Dedifferentiated amniotic fluid mesenchymal stem cell (primary cell): ENCODE results near the gene EIF2S3.
A peak's percentile ranks its signal among the peaks of the same experiment; 100 is the strongest.
"Not testable (repeated sequence)": the region's sequence is repeated elsewhere in the genome, so short reads cannot be mapped to it uniquely, and the experiment has no call there.

Source experiments
- DNase-seq: peaks from one replicate; pipeline ENCODE4 v3.0.0-alpha.2; 2016; ENCODE audit errors: extremely low spot score

Gene EIF2S3

GRCh38 chrX:24054182-24055042, at the start of gene EIF2S3:
EIF2S3 (plus strand) TSS chrX:24054956; CDS start chrX:24054969, 13 bp downstream.
- peak; percentile 97 for DNase-seq

- DNase-seq = no peak
Observed at GRCh38 chrX:24005028-24005427, 49.7 kb upstream of the EIF2S3 start.

GRCh38 chrX:24005867-24006266, 48.9 kb upstream of the EIF2S3 start:
- DNase-seq = no peak

DNA sequence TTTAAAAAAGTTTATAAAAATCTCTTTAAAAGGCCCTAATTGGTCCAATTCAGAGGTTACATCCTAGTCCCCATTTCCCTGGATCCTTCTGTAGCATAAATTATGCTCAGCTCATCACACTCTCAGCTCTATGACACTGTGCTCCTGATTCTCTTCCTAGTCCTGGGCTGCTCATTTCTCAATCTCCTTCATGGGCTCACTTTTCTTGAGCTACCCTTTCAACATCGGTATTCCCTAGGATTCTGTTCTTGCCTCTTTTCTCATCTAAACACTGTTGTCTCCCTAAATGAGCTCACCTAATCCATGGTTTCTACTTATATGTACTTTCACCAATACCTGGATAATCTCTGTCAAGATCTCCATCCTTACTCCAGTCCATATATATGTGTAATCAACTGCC, 42.5 kb upstream of the EIF2S3 start:
- no peak for DNase-seq

- no peak for DNase-seq
Observed at GRCh38 chrX:24014388-24015018, 40.3 kb upstream of the EIF2S3 start.

- no peak for DNase-seq
Observed at GRCh38 chrX:24017674-24018073, 37.1 kb upstream of the EIF2S3 start.

DNA sequence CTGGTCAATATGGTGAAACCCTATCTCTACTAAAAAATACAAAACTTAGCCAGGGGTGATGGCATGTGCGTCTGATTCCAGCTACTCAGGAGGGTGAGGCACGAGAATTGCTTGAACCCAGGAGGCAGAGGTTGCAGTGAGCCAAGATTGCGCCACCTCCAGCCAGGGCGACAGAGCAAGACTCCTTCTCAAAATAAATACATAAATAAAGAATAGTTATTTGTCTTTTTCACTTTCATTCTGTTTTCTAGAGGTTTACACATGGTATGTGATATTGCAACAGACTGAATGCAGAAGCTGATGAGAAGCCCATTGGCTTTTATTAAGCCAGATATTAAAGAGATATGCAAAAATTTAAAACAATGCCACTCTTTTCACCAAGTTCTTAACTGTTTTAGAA, 35.9 kb upstream of the EIF2S3 start:
- no peak for DNase-seq

GRCh38 chrX:24019448-24019847, 35.3 kb upstream of the EIF2S3 start:
- no peak for DNase-seq

- DNase-seq = no peak
Observed at GRCh38 chrX:24020306-24020876, 34.4 kb upstream of the EIF2S3 start.

- DNase-seq = no peak
Observed at GRCh38 chrX:24023544-24023943, 31.2 kb upstream of the EIF2S3 start.

- no peak for DNase-seq
Observed at GRCh38 chrX:24023972-24024669, 30.6 kb upstream of the EIF2S3 start.

- peak; percentile 74 for DNase-seq
Observed at GRCh38 chrX:24024819-24025740, 29.7 kb upstream of the EIF2S3 start.

DNA sequence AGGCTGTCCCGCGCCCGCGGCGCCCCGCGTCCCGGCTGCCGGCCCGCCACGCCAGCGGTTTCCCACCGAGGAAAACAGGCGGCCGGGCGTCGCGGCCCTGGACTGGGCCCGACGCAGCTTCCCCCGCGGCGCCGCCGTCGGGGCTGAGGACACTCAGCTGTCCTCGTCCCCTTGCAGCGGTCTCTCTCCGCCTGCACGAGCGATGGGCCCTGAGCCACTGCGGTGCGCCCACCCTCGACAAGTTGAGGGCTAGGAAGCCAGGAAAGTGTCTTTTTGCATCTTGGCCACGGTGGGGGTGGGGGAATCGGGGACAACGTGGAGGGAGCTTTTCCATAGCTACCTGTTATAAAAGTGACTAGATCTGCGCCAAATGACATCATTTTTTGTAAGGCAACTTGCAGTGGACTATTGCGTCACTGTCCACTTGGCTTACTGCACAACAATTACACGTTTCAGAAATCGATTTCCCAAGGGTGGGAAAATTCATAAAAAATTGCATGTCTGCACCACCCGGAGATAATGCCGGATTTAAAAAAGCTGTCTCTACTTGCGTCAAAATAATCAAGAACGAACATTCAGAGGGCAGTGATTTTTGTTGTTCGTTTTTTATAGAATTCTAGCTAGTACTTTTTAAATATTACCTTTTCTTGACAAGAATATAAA, 28.9 kb upstream of the EIF2S3 start:
- peak; percentile 38 for DNase-seq

- DNase-seq = no peak
Observed at GRCh38 chrX:24026432-24026831, 28.3 kb upstream of the EIF2S3 start.

- no peak for DNase-seq
Observed at GRCh38 chrX:24027086-24027485, 27.7 kb upstream of the EIF2S3 start, which contains the start of gene KLHL15. KLHL15 (minus strand) TSS chrX:24027186; CDS start chrX:24006693, 20,493 bp downstream.

GRCh38 chrX:24027985-24028384, 26.8 kb upstream of the EIF2S3 start:
- DNase-seq = no peak

DNA sequence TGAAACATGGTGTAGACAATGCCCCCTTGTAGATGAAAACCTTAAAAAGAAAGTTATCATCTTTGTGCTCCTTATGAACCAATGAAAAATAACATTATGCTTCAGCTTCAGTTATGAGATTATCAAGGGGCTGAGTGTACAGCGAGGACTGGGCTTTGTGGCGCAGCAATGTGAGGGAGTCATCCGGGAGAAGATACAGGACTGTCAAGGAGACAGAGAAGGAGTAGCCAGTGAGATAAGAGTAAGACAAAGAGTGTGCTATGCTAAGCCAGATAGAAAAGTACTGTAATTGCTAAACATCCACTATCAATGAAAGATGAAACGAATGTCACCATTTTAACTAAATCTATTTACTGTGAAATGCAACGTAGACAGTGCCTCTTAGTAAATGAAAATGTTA, 24.2 kb upstream of the EIF2S3 start:
- DNase-seq = no peak

- DNase-seq = no peak
Observed at GRCh38 chrX:24034485-24034884, 20.3 kb upstream of the EIF2S3 start.

DNA sequence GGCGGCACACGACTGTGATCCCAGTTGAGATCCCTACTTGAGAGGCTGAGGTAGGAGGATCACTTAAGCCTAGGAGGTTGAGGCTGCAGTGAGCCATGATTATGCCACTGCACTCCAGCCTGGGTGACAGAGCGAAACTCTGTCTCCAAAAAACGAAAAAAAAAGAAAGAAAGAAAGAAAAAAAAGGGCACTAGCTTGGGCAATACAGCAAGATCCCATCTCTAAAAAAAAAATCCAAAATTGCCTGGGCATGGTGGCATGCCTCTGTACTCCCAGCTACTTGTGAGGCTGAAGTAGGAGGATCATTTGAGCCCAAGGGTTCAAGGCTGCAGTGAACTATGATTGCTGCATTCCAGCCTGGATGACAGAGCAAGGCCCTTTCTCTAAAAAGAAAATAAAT, 17.0 kb upstream of the EIF2S3 start:
- no peak for DNase-seq

DNA sequence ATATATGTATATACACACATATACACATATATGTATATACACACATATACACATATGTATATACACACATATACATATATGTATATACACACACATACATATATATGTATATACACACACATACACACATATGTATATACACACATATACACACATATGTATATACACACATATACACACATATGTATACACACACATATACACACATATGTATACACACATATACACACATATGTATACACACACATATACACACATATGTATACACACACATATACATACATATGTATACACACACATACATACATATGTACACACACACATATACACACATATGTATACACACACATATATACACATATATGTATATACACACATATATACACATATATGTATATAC, 8.7 kb upstream of the EIF2S3 start:
- DNase-seq = not testable (repeated sequence)

DNA sequence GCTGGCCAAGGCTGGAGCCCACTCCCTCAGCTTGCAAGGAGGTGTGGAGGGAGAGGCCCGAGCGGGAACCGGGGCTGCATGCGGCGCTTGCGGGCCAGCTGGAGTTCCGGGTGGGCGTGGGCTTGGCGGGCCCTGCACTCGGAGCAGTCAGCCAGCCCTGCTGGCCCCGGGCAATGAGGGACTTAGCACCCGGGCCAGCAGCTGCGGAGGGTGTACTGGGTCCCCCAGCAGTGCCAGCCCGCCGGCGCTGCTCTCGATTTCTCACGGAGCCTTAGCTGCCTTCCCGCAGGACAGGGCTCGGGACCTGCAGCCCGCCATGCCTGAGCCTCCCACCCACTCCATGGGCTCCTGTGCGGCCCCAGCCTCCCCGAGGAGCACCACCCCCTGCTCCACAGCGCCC, 5.1 kb upstream of the EIF2S3 start:
- DNase-seq = not testable (repeated sequence)
